ENCODE measurements around the gene UBE2H. TPM values are rescaled to one million over a fixed set of nuclear protein-coding genes. Genes with fewer than 3 reads are reported as not detected.

UBE2H gene
- total RNA-seq, 1 experiment from 2014 or later, result 28.8 TPM

GRCh38 chr7:129948338-129948737 is 4.4 kb downstream of the UBE2H start:
- POLR2A ChIA-PET (ENCODE audit: low non-redundant PET), result no interaction called here
- H3K4me3 ChIP-seq (ENCODE audit: low read depth, low read length, poor library complexity, severe bottlenecking), result no peak overlapping the region

GRCh38 chr7:129947701-129948100 is 5.1 kb downstream of the UBE2H start:
- Histone ChIP-seq H3K27me3 (replicated peaks; ENCODE audit: insufficient read depth, low read depth, low read length, poor library complexity) (no peaks in the 10 kb centered on the region), H3K4me3 (ENCODE audit: low read depth, low read length, poor library complexity, severe bottlenecking) (no peak overlapping the region), H3K36me3 (ENCODE audit: insufficient read depth, low read length, poor library complexity, severe bottlenecking) (no peaks in the 10 kb centered on the region), H3K9me3 (ENCODE audit: low read depth, low read length, poor library complexity, severe bottlenecking) (no peaks in the 10 kb centered on the region), H3K4me1 (ENCODE audit: insufficient read depth, low read length, poor library complexity, severe bottlenecking) (peaks cover 16% of the 10 kb centered on the region), H3K27ac (ENCODE audit: low read depth, low read length, poor library complexity, severe bottlenecking) (no peak overlapping the region)
- no peak for DNase-seq (ENCODE audit: low spot score)
- ChIA-PET CTCF (no interaction called here), POLR2A (ENCODE audit: low non-redundant PET) (no interaction called here)
- intact Hi-C loops (cut with micrococcal nuclease; ENCODE audit: unreplicated experiment), result no loop called here
- BruUV-seq (replicated peaks), result no TSS peak
- TF ChIP-seq EZH2 (IDR thresholded peaks at IDR 0.05; ENCODE audit: borderline replicate concordance, low read depth, low read length, poor library complexity, severe bottlenecking) (no peak), CTCF (conservative IDR thresholded peaks at IDR 0.05; ENCODE audit: low read depth, low read length) (no peak)

More at GRCh38 chr7:129948338-129948737, 4.4 kb downstream of the UBE2H start:
- no peak for DNase-seq (ENCODE audit: low spot score)
- Histone ChIP-seq H3K9me3 (ENCODE audit: low read depth, low read length, poor library complexity, severe bottlenecking) (no peaks in the 10 kb centered on the region), H3K27ac (ENCODE audit: low read depth, low read length, poor library complexity, severe bottlenecking) (no peak overlapping the region), H3K27me3 (replicated peaks; ENCODE audit: insufficient read depth, low read depth, low read length, poor library complexity) (no peaks in the 10 kb centered on the region), H3K36me3 (ENCODE audit: insufficient read depth, low read length, poor library complexity, severe bottlenecking) (no peaks in the 10 kb centered on the region), H3K4me1 (ENCODE audit: insufficient read depth, low read length, poor library complexity, severe bottlenecking) (peaks cover 16% of the 10 kb centered on the region)
- intact Hi-C loops (cut with micrococcal nuclease; ENCODE audit: unreplicated experiment), result no loop called here
- no peak for TF ChIP-seq CTCF (conservative IDR thresholded peaks at IDR 0.05; ENCODE audit: low read depth, low read length)
- TF ChIP-seq EZH2 (IDR thresholded peaks at IDR 0.05; ENCODE audit: borderline replicate concordance, low read depth, low read length, poor library complexity, severe bottlenecking), result no peak
- CTCF ChIA-PET, result no interaction called here
- BruUV-seq (replicated peaks), result no TSS peak

- no peak overlapping the region for H3K4me3 ChIP-seq (ENCODE audit: low read depth, low read length, poor library complexity, severe bottlenecking)
- TF ChIP-seq CTCF (conservative IDR thresholded peaks at IDR 0.05; ENCODE audit: low read depth, low read length) (no peak), EZH2 (IDR thresholded peaks at IDR 0.05; ENCODE audit: borderline replicate concordance, low read depth, low read length, poor library complexity, severe bottlenecking) (no peak)
- ChIA-PET POLR2A (ENCODE audit: low non-redundant PET) (no interaction called here), CTCF (no interaction called here)
- no TSS peak for BruUV-seq (replicated peaks)
- no peaks in the 10 kb centered on the region for H3K9me3 ChIP-seq (ENCODE audit: low read depth, low read length, poor library complexity, severe bottlenecking)
- no peak overlapping the region for H3K27ac ChIP-seq (ENCODE audit: low read depth, low read length, poor library complexity, severe bottlenecking)
- H3K36me3 ChIP-seq (ENCODE audit: insufficient read depth, low read length, poor library complexity, severe bottlenecking), result no peaks in the 10 kb centered on the region
- DNase-seq (ENCODE audit: low spot score), result no peak
- intact Hi-C loops (cut with micrococcal nuclease; ENCODE audit: unreplicated experiment), result no loop called here
- peaks cover 16% of the 10 kb centered on the region for H3K4me1 ChIP-seq (ENCODE audit: insufficient read depth, low read length, poor library complexity, severe bottlenecking)
- H3K27me3 ChIP-seq (replicated peaks; ENCODE audit: insufficient read depth, low read depth, low read length, poor library complexity), result no peaks in the 10 kb centered on the region
Measured at GRCh38 chr7:129947049-129947448, 5.7 kb downstream of the UBE2H start.

All from A673 (cell line).